ENCODE data around the gene SEMA7A.

SEMA7A gene

GRCh38 chr15:74406517-74406916, 27.2 kb downstream of the SEMA7A start:
- H3K36me3 ChIP-seq (ENCODE audit: control insufficient read depth, insufficient read depth, low read length) = peaks cover 5% of the 10 kb centered on the region
- no peaks in the 10 kb centered on the region for H3K9me3 ChIP-seq (ENCODE audit: control insufficient read depth, low read length)
- no peaks in the 10 kb centered on the region for H3K27me3 ChIP-seq (ENCODE audit: control insufficient read depth, insufficient read depth, low read length, poor library complexity, severe bottlenecking)
- peaks cover 31% of the 10 kb centered on the region for H3K4me1 ChIP-seq (ENCODE audit: control insufficient read depth, insufficient read depth, low read length)
- H3K27ac ChIP-seq (ENCODE audit: insufficient read depth, low read depth, low read length, poor library complexity, severe bottlenecking) = no peak overlapping the region
- H3K4me3 ChIP-seq (ENCODE audit: insufficient read depth, low read depth, low read length) = no peak overlapping the region
- WGBS, 2 experiments = 83 to 86% methylated on average over 4 of the region's 4 CpGs

DNA sequence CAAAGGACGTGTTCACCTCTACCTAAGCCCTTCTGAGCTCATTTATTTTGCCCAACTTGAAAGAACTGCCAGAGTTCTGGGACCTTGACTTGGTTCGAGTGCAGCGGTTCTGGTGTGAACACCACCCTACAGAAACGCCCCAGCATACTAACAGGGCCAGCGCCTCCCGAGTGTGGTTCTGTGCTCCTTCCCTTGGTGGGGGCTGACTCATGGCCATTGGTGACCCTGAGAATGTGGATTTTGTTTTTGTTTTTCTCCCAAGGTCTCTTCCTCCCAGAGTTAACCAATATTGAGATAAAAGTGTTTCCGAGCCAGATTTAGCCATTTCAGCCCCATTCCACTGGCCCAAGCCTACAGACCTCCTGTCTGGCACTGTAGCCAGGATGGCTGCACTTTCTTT, 27.9 kb downstream of the SEMA7A start:
- WGBS, 2 experiments = 91 to 93% methylated on average over 7 of the region's 7 CpGs

GRCh38 chr15:74403991-74404563, 29.7 kb downstream of the SEMA7A start:
- Histone ChIP-seq H3K4me1 (ENCODE audit: control insufficient read depth, insufficient read depth, low read length) (peaks cover 44% of the 10 kb centered on the region), H3K9me3 (ENCODE audit: control insufficient read depth, low read length) (no peaks in the 10 kb centered on the region), H3K36me3 (ENCODE audit: control insufficient read depth, insufficient read depth, low read length) (no peaks in the 10 kb centered on the region), H3K27ac (ENCODE audit: insufficient read depth, low read depth, low read length, poor library complexity, severe bottlenecking) (no peak overlapping the region), H3K27me3 (ENCODE audit: control insufficient read depth, insufficient read depth, low read length, poor library complexity, severe bottlenecking) (no peaks in the 10 kb centered on the region), H3K4me3 (ENCODE audit: insufficient read depth, low read depth, low read length) (no peak overlapping the region)
- 90 to 93% methylated on average over 16 of the region's 16 CpGs for WGBS, 2 experiments

More for the DNA sequence above, 27.9 kb downstream of the SEMA7A start:
- peaks cover 36% of the 10 kb centered on the region for H3K4me1 ChIP-seq (ENCODE audit: control insufficient read depth, insufficient read depth, low read length)
- H3K36me3 ChIP-seq (ENCODE audit: control insufficient read depth, insufficient read depth, low read length) = peaks cover 5% of the 10 kb centered on the region
- no peak overlapping the region for H3K27ac ChIP-seq (ENCODE audit: insufficient read depth, low read depth, low read length, poor library complexity, severe bottlenecking)
- H3K9me3 ChIP-seq (ENCODE audit: control insufficient read depth, low read length) = no peaks in the 10 kb centered on the region
- no peaks in the 10 kb centered on the region for H3K27me3 ChIP-seq (ENCODE audit: control insufficient read depth, insufficient read depth, low read length, poor library complexity, severe bottlenecking)
- H3K4me3 ChIP-seq (ENCODE audit: insufficient read depth, low read depth, low read length) = no peak overlapping the region

DNA sequence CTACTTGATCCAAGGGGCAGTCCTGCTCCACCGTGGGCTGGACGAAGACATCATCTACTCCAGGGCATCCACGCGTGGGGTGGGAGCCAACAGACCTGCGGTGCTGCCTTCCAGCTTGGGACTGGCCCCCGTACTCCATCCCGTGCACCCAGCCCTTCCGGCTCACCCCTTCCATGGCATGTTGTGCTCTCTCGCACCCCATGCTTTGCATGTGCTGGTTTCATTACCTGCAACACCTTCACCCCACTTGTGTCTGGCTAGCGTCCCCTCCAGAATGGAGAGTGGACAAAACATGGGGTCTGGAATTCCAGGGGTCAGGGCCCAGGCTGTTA, 30.2 kb downstream of the SEMA7A start:
- H3K4me3 ChIP-seq (ENCODE audit: insufficient read depth, low read depth, low read length) = no peak overlapping the region
- 92 to 95% methylated on average over 10 of the region's 10 CpGs for WGBS, 2 experiments

DNA sequence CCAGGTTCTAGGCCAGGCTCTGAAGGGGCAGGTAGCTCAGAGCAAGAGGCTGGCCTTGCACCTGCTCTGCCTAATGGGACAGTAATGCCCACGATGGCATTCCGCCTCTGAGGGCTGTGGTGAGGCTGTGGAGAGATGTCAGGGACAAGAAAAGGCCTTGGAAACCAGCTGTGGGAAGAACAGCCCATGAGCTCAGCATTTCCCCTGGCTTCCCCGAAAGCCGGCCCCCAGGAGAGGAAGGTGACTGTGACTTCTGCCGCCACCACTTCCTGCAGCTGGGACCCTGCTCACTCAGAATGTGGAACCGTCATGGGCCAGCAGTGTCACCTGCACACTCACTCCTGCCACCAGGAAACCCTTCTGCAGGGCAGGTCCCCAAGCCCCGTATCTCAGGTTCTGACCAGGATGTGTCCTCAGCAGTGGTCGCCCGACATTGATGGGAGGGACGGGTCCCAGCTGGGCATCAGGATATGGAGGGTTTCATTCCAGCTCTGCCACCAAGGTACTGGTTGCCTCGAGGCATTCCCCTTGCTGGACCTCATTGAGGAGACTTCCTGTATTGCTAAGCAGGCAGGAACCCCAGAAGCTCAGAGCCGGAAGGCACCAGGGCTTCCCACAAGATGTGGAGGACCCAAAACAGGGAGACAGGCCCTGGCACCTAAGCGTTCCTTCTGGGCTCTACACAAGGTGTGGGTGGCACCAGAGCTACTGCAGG, 30.7 kb downstream of the SEMA7A start:
- H3K9me3 ChIP-seq (ENCODE audit: control insufficient read depth, low read length) = no peaks in the 10 kb centered on the region
- peaks cover 36% of the 10 kb centered on the region for H3K4me1 ChIP-seq (ENCODE audit: control insufficient read depth, insufficient read depth, low read length)
- H3K27ac ChIP-seq (ENCODE audit: insufficient read depth, low read depth, low read length, poor library complexity, severe bottlenecking) = no peak overlapping the region
- 93 to 94% methylated on average over 13 of the region's 13 CpGs for WGBS, 2 experiments
- H3K4me3 ChIP-seq (ENCODE audit: insufficient read depth, low read depth, low read length) = no peak overlapping the region
- H3K27me3 ChIP-seq (ENCODE audit: control insufficient read depth, insufficient read depth, low read length, poor library complexity, severe bottlenecking) = no peaks in the 10 kb centered on the region
- H3K36me3 ChIP-seq (ENCODE audit: control insufficient read depth, insufficient read depth, low read length) = no peaks in the 10 kb centered on the region

More for the DNA sequence above, 30.2 kb downstream of the SEMA7A start:
- Histone ChIP-seq H3K36me3 (ENCODE audit: control insufficient read depth, insufficient read depth, low read length) (no peaks in the 10 kb centered on the region), H3K27me3 (ENCODE audit: control insufficient read depth, insufficient read depth, low read length, poor library complexity, severe bottlenecking) (no peaks in the 10 kb centered on the region), H3K27ac (ENCODE audit: insufficient read depth, low read depth, low read length, poor library complexity, severe bottlenecking) (no peak overlapping the region), H3K9me3 (ENCODE audit: control insufficient read depth, low read length) (no peaks in the 10 kb centered on the region), H3K4me1 (ENCODE audit: control insufficient read depth, insufficient read depth, low read length) (peaks cover 41% of the 10 kb centered on the region)

GRCh38 chr15:74402337-74402841, 31.4 kb downstream of the SEMA7A start:
- Histone ChIP-seq H3K27me3 (ENCODE audit: control insufficient read depth, insufficient read depth, low read length, poor library complexity, severe bottlenecking) (no peaks in the 10 kb centered on the region), H3K9me3 (ENCODE audit: control insufficient read depth, low read length) (no peaks in the 10 kb centered on the region), H3K4me1 (ENCODE audit: control insufficient read depth, insufficient read depth, low read length) (peaks cover 30% of the 10 kb centered on the region), H3K4me3 (ENCODE audit: insufficient read depth, low read depth, low read length) (no peak overlapping the region), H3K27ac (ENCODE audit: insufficient read depth, low read depth, low read length, poor library complexity, severe bottlenecking) (no peak overlapping the region), H3K36me3 (ENCODE audit: control insufficient read depth, insufficient read depth, low read length) (no peaks in the 10 kb centered on the region)
- WGBS, 2 experiments = 67 to 69% methylated on average over 5 of the region's 5 CpGs

GRCh38 chr15:74400915-74401757, 32.6 kb downstream of the SEMA7A start:
- Histone ChIP-seq H3K4me1 (ENCODE audit: control insufficient read depth, insufficient read depth, low read length) (peaks cover 23% of the 10 kb centered on the region), H3K9me3 (ENCODE audit: control insufficient read depth, low read length) (no peaks in the 10 kb centered on the region), H3K4me3 (ENCODE audit: insufficient read depth, low read depth, low read length) (no peak overlapping the region), H3K27ac (ENCODE audit: insufficient read depth, low read depth, low read length, poor library complexity, severe bottlenecking) (no peak overlapping the region), H3K27me3 (ENCODE audit: control insufficient read depth, insufficient read depth, low read length, poor library complexity, severe bottlenecking) (no peaks in the 10 kb centered on the region), H3K36me3 (ENCODE audit: control insufficient read depth, insufficient read depth, low read length) (no peaks in the 10 kb centered on the region)
- WGBS, 2 experiments = 76 to 78% methylated on average over 11 of the region's 11 CpGs

- H3K4me1 ChIP-seq (ENCODE audit: control insufficient read depth, insufficient read depth, low read length) = peaks cover 25% of the 10 kb centered on the region
- no peak overlapping the region for H3K4me3 ChIP-seq (ENCODE audit: insufficient read depth, low read depth, low read length)
- WGBS, 2 experiments = 91 to 93% methylated on average over 10 of the region's 10 CpGs
- H3K27ac ChIP-seq (ENCODE audit: insufficient read depth, low read depth, low read length, poor library complexity, severe bottlenecking) = no peak overlapping the region
- H3K27me3 ChIP-seq (ENCODE audit: control insufficient read depth, insufficient read depth, low read length, poor library complexity, severe bottlenecking) = no peaks in the 10 kb centered on the region
- H3K36me3 ChIP-seq (ENCODE audit: control insufficient read depth, insufficient read depth, low read length) = no peaks in the 10 kb centered on the region
- H3K9me3 ChIP-seq (ENCODE audit: control insufficient read depth, low read length) = no peaks in the 10 kb centered on the region
Measured at GRCh38 chr15:74400313-74400860, 33.4 kb downstream of the SEMA7A start.

DNA sequence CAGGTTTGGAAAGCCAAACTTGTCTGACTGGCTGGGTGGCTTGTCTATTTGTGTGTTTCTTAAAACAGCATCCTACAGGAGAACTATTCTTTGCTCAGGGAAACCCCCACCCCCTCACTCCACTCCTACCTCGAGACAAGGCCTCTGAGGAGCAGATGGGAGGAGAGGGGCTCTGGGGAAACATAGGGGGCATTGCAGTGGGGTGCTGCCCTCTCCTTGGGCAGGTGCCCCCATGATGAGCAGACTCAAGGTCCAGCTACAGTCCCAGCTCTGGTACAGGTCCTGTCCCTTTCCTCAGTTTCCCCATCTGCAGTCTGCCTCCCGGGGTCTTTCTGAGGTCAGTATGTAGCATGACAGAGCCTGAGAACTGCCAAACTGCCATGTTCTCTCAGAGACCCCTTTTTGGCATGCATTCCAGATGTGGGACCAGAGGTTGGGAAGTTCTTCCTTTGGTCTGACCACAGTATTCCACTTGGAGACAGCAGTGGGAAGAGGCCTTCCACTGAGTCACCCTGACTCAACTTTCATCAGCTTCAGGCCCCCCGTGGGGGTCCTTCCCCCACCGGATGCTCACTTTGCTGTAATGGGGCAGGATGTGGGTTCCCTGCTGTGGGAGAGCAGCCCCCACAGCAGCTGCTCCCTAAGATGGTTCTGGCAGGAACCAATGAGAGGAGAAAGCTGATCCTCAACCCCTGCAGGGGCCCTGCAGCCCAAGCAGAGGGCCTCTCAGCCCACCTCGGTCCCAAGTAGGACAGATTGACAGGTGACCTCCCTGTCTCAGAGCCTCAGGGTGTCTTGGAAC, 34.0 kb downstream of the SEMA7A start:
- Histone ChIP-seq H3K36me3 (ENCODE audit: control insufficient read depth, insufficient read depth, low read length) (no peaks in the 10 kb centered on the region), H3K27me3 (ENCODE audit: control insufficient read depth, insufficient read depth, low read length, poor library complexity, severe bottlenecking) (no peaks in the 10 kb centered on the region), H3K4me3 (ENCODE audit: insufficient read depth, low read depth, low read length) (no peak overlapping the region), H3K27ac (ENCODE audit: insufficient read depth, low read depth, low read length, poor library complexity, severe bottlenecking) (no peak overlapping the region), H3K4me1 (ENCODE audit: control insufficient read depth, insufficient read depth, low read length) (peaks cover 25% of the 10 kb centered on the region), H3K9me3 (ENCODE audit: control insufficient read depth, low read length) (no peaks in the 10 kb centered on the region)
- WGBS, 2 experiments = 53 to 63% methylated on average over 5 of the region's 5 CpGs

Measured in ectodermal cell (in vitro differentiated cells).